Activated CD8-positive, alpha-beta T cell treated with anti-CD3 and anti-CD28 coated beads for 36 hours (primary cell): ENCODE measurements around the gene UNKL. TPM values are rescaled to one million over a fixed set of nuclear protein-coding genes. Genes with fewer than 3 reads are reported as not detected.

ENCODE experiments used
- ATAC-seq: fragments of 200-7000 bp; cut with Tn5 transposase; one replicate; pipeline ENCODE4 v1.10.0; 2021; ENCODE audit warnings: mild to moderate bottlenecking, moderate library complexity
- CTCF ChIA-PET: fragments of 350-600 bp; sonication (Branson Sonifier 250); formaldehyde crosslinking; loops from one replicate; lab custom pipeline; 2021; ENCODE audit warnings: antibody characterized with exemption; lab: Charles Lee
- POLR2A ChIA-PET: fragments of 350-600 bp; sonication (Branson Sonifier 250); formaldehyde crosslinking; loops from one replicate; lab custom pipeline; 2021; ENCODE audit warnings: antibody characterized with exemption; lab: Charles Lee
- DNase-seq: peaks from one replicate; pipeline ENCODE4 v3.0.0-alpha.2; 2020
- H3K27ac Mint-ChIP-seq: one replicate; pipeline ENCODE4 v1.8.0; 2021; ENCODE audit warnings: mild to moderate bottlenecking, mixed read lengths
- H3K27me3 Mint-ChIP-seq: one replicate; pipeline ENCODE4 v1.8.0; 2021; ENCODE audit warnings: mixed read lengths
- H3K36me3 Mint-ChIP-seq: one replicate; pipeline ENCODE4 v1.8.0; 2021; ENCODE audit warnings: low read depth, mixed read lengths
- H3K4me1 Mint-ChIP-seq: one replicate; pipeline ENCODE4 v1.8.0; 2021; ENCODE audit warnings: low read depth, mixed read lengths
- H3K4me3 Mint-ChIP-seq: one replicate; pipeline ENCODE4 v1.8.0; 2021; ENCODE audit warnings: mild to moderate bottlenecking, moderate library complexity, mixed read lengths
- H3K9me3 Mint-ChIP-seq: one replicate; pipeline ENCODE4 v1.8.0; 2021; ENCODE audit warnings: mixed read lengths
- CTCF ChIP-seq: fragments of 200-600 bp; IDR thresholded peaks from one replicate; pipeline ENCODE4 v1.8.0; 2022; ENCODE audit warnings: antibody characterized with exemption, mild to moderate bottlenecking
- intact Hi-C: fragments of 100-400 bp; cut with micrococcal nuclease; formaldehyde crosslinking; loops from one replicate; pipeline ENCODE4 v1.10.0; 2022
- total RNA-seq, 2 experiments: library from RNA; stranded (reverse); gene quantifications; one replicate each; pipeline ENCODE4 v1.2.3, GENCODE V29; 2021

The UNKL gene
- total RNA-seq, 2 experiments from 2014 or later = 32.4 to 38.1 TPM

- ChIA-PET CTCF (no interaction called here), POLR2A (no interaction called here)
- no peak overlapping the region for H3K27ac Mint-ChIP-seq
- peaks cover 11% of the 10 kb centered on the region for H3K4me1 Mint-ChIP-seq
- TF ChIP-seq CTCF = no peak
- no peak overlapping the region for H3K4me3 Mint-ChIP-seq
- peaks cover 12% of the 10 kb centered on the region for H3K36me3 Mint-ChIP-seq
- H3K27me3 Mint-ChIP-seq = peaks cover 9% of the 10 kb centered on the region
- no peaks in the 10 kb centered on the region for H3K9me3 Mint-ChIP-seq
- intact Hi-C loops = no loop called here
- ATAC-seq (no peak), DNase-seq (no peak)
Observed at GRCh38 chr16:1327619-1327947, 86.9 kb downstream of the UNKL start.

- no peaks in the 10 kb centered on the region for H3K9me3 Mint-ChIP-seq
- ChIA-PET CTCF (no interaction called here), POLR2A (interaction anchor here (1.1 to 1.4 kb wide), 2 partner anchors 13 to 16 kb away, joined by 4 read pairs; no protein-coding TSS in a partner anchor)
- no peak overlapping the region for H3K4me3 Mint-ChIP-seq
- H3K27ac Mint-ChIP-seq = no peak overlapping the region
- H3K36me3 Mint-ChIP-seq = peaks cover 12% of the 10 kb centered on the region
- intact Hi-C loops = no loop called here
- ATAC-seq (no peak), DNase-seq (no peak)
- TF ChIP-seq CTCF = no peak
- H3K27me3 Mint-ChIP-seq = peaks cover 6% of the 10 kb centered on the region
- H3K4me1 Mint-ChIP-seq = peaks cover 8% of the 10 kb centered on the region
Observed at GRCh38 chr16:1326946-1327618, 87.4 kb downstream of the UNKL start.

GRCh38 chr16:1326391-1326790 is 88.1 kb downstream of the UNKL start:
- no peak overlapping the region for H3K27ac Mint-ChIP-seq
- H3K4me1 Mint-ChIP-seq = peaks cover 3% of the 10 kb centered on the region
- intact Hi-C loops = no loop called here

GRCh38 chr16:1325673-1326371 is 88.7 kb downstream of the UNKL start:
- no peak for ATAC-seq
- intact Hi-C loops = no loop called here

More at GRCh38 chr16:1326391-1326790, 88.1 kb downstream of the UNKL start:
- Mint-ChIP-seq H3K27me3 (peaks cover 3% of the 10 kb centered on the region), H3K9me3 (no peaks in the 10 kb centered on the region), H3K36me3 (peaks cover 12% of the 10 kb centered on the region), H3K4me3 (no peak overlapping the region)
- ATAC-seq (no peak), DNase-seq (no peak)
- ChIA-PET CTCF (no interaction called here), POLR2A (interaction anchor here (0.6 to 1.4 kb wide), 4 partner anchors 13 to 18 kb away, joined by 3 to 4 read pairs (median 4); no protein-coding TSS in a partner anchor)
- TF ChIP-seq CTCF = no peak

More at GRCh38 chr16:1325673-1326371, 88.7 kb downstream of the UNKL start:
- no peak for DNase-seq
- no peaks in the 10 kb centered on the region for H3K4me1 Mint-ChIP-seq
- no peaks in the 10 kb centered on the region for H3K9me3 Mint-ChIP-seq
- H3K4me3 Mint-ChIP-seq = no peak overlapping the region
- ChIA-PET POLR2A (interaction anchor here (0.6 to 1.4 kb wide), 6 partner anchors 9 to 38 kb away, joined by 3 to 4 read pairs (median 3); no protein-coding TSS in a partner anchor), CTCF (no interaction called here)
- TF ChIP-seq CTCF = no peak
- H3K36me3 Mint-ChIP-seq = peaks cover 16% of the 10 kb centered on the region
- H3K27me3 Mint-ChIP-seq = no peaks in the 10 kb centered on the region
- H3K27ac Mint-ChIP-seq = no peak overlapping the region
